SK-N-SH treated with all-trans-retinoic acid at 6 μM for 48 hours (cell line): Measurements from ENCODE around the gene HIRA.

Experiments
- ATAC-seq: fragments of 200-7000 bp; cut with Tn5 transposase; 3 replicates; pipeline ENCODE4 v1.9.1; 2020; ENCODE audit warnings: mild to moderate bottlenecking, moderate library complexity
- ARNTL ChIP-seq: fragments of 450-650 bp; formaldehyde crosslinking; IDR thresholded peaks from 2 replicates; pipeline ENCODE4 v1.5.0; 2020; ENCODE audit warnings: low read depth, mild to moderate bottlenecking, moderate library complexity, borderline replicate concordance
- BACH2 ChIP-seq: fragments of 250-450 bp; sonication (Bioruptor Pico); IDR thresholded peaks from 2 replicates; pipeline ENCODE4 v1.9.0; 2021; ENCODE audit warnings: mild to moderate bottlenecking, borderline replicate concordance
- CSDC2 ChIP-seq: fragments of 250-450 bp; sonication (Bioruptor Pico); IDR thresholded peaks from 2 replicates; pipeline ENCODE4 v1.5.0; 2020; ENCODE audit warnings: mild to moderate bottlenecking, moderate library complexity
- ESRRG ChIP-seq: fragments of 250-450 bp; sonication (Bioruptor Pico); IDR thresholded peaks from 2 replicates; pipeline ENCODE4 v1.6.1; 2021; ENCODE audit warnings: mild to moderate bottlenecking
- GLIS3 ChIP-seq: fragments of 250-450 bp; sonication (Bioruptor Pico); IDR thresholded peaks from 2 replicates; pipeline ENCODE4 v1.5.0; 2020; ENCODE audit warnings: mild to moderate bottlenecking, moderate library complexity
- ISL1 ChIP-seq: fragments of 250-450 bp; sonication (Bioruptor Pico); IDR thresholded peaks from 2 replicates; pipeline ENCODE4 v2.1.2; 2022; ENCODE audit warnings: mild to moderate bottlenecking, moderate library complexity
- OSR1 ChIP-seq: fragments of 250-450 bp; sonication (Bioruptor Pico); IDR thresholded peaks from 2 replicates; pipeline ENCODE4 v1.8.0; 2022; ENCODE audit warnings: moderate library complexity, mild to moderate bottlenecking, inconsistent platforms
- PPARA ChIP-seq: fragments of 250-450 bp; sonication (Bioruptor Pico); IDR thresholded peaks from 2 replicates; pipeline ENCODE4 v1.5.0; 2020; ENCODE audit warnings: mild to moderate bottlenecking, borderline replicate concordance
- SNAI2 ChIP-seq: fragments of 250-450 bp; sonication (Bioruptor Pico); IDR thresholded peaks from 2 replicates; pipeline ENCODE4 v1.5.0; 2020; ENCODE audit warnings: mild to moderate bottlenecking, moderate library complexity
- TCF4 ChIP-seq: fragments of 250-450 bp; sonication (Bioruptor Pico); IDR thresholded peaks from 2 replicates; pipeline ENCODE4 v1.8.0; 2021; ENCODE audit warnings: mild to moderate bottlenecking, moderate library complexity, borderline replicate concordance
- TOX ChIP-seq: fragments of 250-450 bp; sonication (Bioruptor Pico); IDR thresholded peaks from 2 replicates; pipeline ENCODE4 v1.8.0; 2021; ENCODE audit warnings: mild to moderate bottlenecking, moderate library complexity, borderline replicate concordance
- TSHZ2 ChIP-seq: fragments of 250-450 bp; sonication (Bioruptor Pico); IDR thresholded peaks from 2 replicates; pipeline ENCODE4 v1.5.0; 2020; ENCODE audit warnings: mild to moderate bottlenecking, moderate library complexity
- ZC3H10 ChIP-seq: fragments of 250-450 bp; sonication (Bioruptor Pico); IDR thresholded peaks from 2 replicates; pipeline ENCODE4 v1.5.1; 2021; ENCODE audit warnings: mild to moderate bottlenecking, moderate library complexity
- ZFP3 ChIP-seq: fragments of 250-450 bp; sonication (Bioruptor Pico); IDR thresholded peaks from 2 replicates; pipeline ENCODE4 v1.5.0; 2020; ENCODE audit warnings: mild to moderate bottlenecking, moderate library complexity
- ZFP30 ChIP-seq: fragments of 450-650 bp; formaldehyde crosslinking; IDR thresholded peaks from 2 replicates; pipeline ENCODE4 v1.5.0; 2022; ENCODE audit warnings: mild to moderate bottlenecking, moderate library complexity
- ZNF565 ChIP-seq: fragments of 450-650 bp; formaldehyde crosslinking; conservative IDR thresholded peaks from 2 replicates; pipeline ENCODE4 v1.5.0; 2020; ENCODE audit warnings: low read depth, mild to moderate bottlenecking, moderate library complexity
- ZNF70 ChIP-seq: fragments of 450-650 bp; formaldehyde crosslinking; IDR thresholded peaks from 2 replicates; pipeline ENCODE4 v1.5.0; 2020; ENCODE audit warnings: mild to moderate bottlenecking, moderate library complexity
- ZNF8 ChIP-seq: fragments of 450-650 bp; formaldehyde crosslinking; IDR thresholded peaks from 2 replicates; pipeline ENCODE4 v1.5.0; 2020; ENCODE audit warnings: mild to moderate bottlenecking, moderate library complexity
- TF ChIP-seq, protein P1 (sequence below): fragments of 250-450 bp; sonication (Bioruptor Pico); IDR thresholded peaks from 2 replicates; pipeline ENCODE4 v1.5.1; 2021; ENCODE audit warnings: mild to moderate bottlenecking, moderate library complexity
- TF ChIP-seq, protein P2 (sequence below): fragments of 250-450 bp; sonication (Bioruptor Pico); IDR thresholded peaks from 2 replicates; pipeline ENCODE4 v1.5.1; 2020; ENCODE audit warnings: low read depth, mild to moderate bottlenecking, moderate library complexity

Gene HIRA

GRCh38 chr22:19371893-19372292, 59.6 kb downstream of the HIRA start:
- TF ChIP-seq ZNF70 (no peak), TSHZ2 (CRISPR knock-in tag) (no peak)

GRCh38 chr22:19368876-19369275, 62.7 kb downstream of the HIRA start:
- no peak for ATAC-seq
- TF ChIP-seq, protein P1, sequence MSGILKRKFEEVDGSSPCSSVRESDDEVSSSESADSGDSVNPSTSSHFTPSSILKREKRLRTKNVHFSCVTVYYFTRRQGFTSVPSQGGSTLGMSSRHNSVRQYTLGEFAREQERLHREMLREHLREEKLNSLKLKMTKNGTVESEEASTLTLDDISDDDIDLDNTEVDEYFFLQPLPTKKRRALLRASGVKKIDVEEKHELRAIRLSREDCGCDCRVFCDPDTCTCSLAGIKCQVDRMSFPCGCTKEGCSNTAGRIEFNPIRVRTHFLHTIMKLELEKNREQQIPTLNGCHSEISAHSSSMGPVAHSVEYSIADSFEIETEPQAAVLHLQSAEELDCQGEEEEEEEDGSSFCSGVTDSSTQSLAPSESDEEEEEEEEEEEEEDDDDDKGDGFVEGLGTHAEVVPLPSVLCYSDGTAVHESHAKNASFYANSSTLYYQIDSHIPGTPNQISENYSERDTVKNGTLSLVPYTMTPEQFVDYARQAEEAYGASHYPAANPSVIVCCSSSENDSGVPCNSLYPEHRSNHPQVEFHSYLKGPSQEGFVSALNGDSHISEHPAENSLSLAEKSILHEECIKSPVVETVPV = no peak
- TF ChIP-seq ZC3H10 (no peak), ISL1 (no peak), ZFP30 (CRISPR knock-in tag) (no peak), TSHZ2 (CRISPR knock-in tag) (no peak), ZNF565 (no peak), TCF4 (CRISPR knock-in tag) (no peak), ARNTL (CRISPR knock-in tag) (no peak), PPARA (no peak), SNAI2 (CRISPR knock-in tag) (no peak), ZNF8 (CRISPR knock-in tag) (no peak), ESRRG (CRISPR knock-in tag) (no peak)
- TF ChIP-seq, protein P2, sequence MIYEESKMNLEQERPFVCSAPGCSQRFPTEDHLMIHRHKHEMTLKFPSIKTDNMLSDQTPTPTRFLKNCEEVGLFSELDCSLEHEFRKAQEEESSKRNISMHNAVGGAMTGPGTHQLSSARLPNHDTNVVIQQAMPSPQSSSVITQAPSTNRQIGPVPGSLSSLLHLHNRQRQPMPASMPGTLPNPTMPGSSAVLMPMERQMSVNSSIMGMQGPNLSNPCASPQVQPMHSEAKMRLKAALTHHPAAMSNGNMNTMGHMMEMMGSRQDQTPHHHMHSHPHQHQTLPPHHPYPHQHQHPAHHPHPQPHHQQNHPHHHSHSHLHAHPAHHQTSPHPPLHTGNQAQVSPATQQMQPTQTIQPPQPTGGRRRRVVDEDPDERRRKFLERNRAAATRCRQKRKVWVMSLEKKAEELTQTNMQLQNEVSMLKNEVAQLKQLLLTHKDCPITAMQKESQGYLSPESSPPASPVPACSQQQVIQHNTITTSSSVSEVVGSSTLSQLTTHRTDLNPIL = no peak

More at GRCh38 chr22:19371893-19372292, 59.6 kb downstream of the HIRA start:
- ATAC-seq = no peak

GRCh38 chr22:19367763-19368367, 63.7 kb downstream of the HIRA start:
- ATAC-seq = no peak
- TF ChIP-seq ZFP30 (CRISPR knock-in tag) (no peak), ZNF8 (CRISPR knock-in tag) (no peak), BACH2 (CRISPR knock-in tag) (no peak), SNAI2 (CRISPR knock-in tag) (no peak), PPARA (no peak), ZNF70 (no peak), GLIS3 (CRISPR knock-in tag) (no peak), TCF4 (CRISPR knock-in tag) (no peak), CSDC2 (no peak), TOX (CRISPR knock-in tag) (no peak), ISL1 (no peak), ZNF565 (no peak), OSR1 (CRISPR knock-in tag) (no peak), TSHZ2 (CRISPR knock-in tag) (no peak), ZC3H10 (no peak), ARNTL (CRISPR knock-in tag) (no peak), ZFP3 (no peak)
- TF ChIP-seq, protein P2 = no peak
- TF ChIP-seq, protein P1 = no peak
